GM18951 (cell line): ENCODE data around the gene CDH5.

Experiments used
- POLR2A ChIP-seq: IDR thresholded peaks from 4 replicates; pipeline ENCODE4 v1.6.1; 2011; ENCODE audit warnings: mild to moderate bottlenecking; ENCODE audit not compliant: insufficient read length, insufficient read depth; ENCODE audit errors: extremely low read depth
- in situ Hi-C: fragments of 300-500 bp; cut with MboI; formaldehyde crosslinking; loops from one replicate; pipeline ENCODE4 v1.12.0; 2022; ENCODE audit warnings: low sequenced_read_pairs, mixed read lengths, inconsistent platforms; ENCODE audit not compliant: unreplicated experiment

The CDH5 gene

GRCh38 chr16:66408163-66409048 is 41.9 kb downstream of the CDH5 start:
- TF ChIP-seq POLR2A = no peak
- in situ Hi-C loops = loop anchor here (25.0 kb wide), 1 partner anchor 454 kb away; no protein-coding TSS in a partner anchor

DNA sequence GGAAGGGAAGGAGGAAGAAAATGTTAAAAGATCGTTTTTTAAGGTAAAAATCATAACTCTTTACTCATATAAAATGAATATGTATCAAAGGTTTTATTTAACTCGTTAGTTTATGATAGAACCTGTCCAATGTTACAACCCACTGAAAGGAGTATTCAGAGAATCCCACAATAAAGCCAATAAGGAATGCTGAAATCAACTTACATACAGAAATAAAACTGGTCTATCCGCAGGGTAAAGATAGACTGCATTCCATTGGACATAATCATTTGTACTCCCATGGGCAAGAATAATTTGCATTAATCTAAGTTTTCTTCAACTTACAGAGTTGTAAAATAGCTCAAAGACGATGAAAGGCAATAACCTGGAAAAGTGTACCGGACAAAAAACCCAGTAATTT is 42.7 kb downstream of the CDH5 start:
- in situ Hi-C loops = loop anchor here (25.0 kb wide), 1 partner anchor 453 kb away; no protein-coding TSS in a partner anchor

DNA sequence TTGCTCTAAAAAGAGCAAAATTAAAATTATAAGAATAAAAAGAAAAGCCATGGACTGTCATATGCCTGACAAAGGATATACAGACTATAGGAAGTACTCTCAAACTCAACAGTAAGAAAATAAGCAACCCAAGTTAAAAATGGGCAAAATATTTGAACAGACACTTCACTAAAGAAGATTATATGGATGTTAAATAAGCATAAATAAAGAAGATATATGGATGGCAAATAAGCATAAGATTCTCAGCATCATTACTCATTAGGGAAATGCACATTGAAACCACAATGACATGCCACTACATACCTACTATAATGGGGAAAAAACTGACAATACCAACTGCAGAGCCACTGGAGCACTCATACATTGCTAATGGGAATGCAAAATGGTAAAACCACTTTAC is 45.7 kb downstream of the CDH5 start:
- TF ChIP-seq POLR2A = no peak
- in situ Hi-C loops = loop anchor here (10.0 to 25.0 kb wide), 2 partner anchors 183 to 450 kb away; no protein-coding TSS in a partner anchor

More for the DNA sequence above, 42.7 kb downstream of the CDH5 start:
- TF ChIP-seq POLR2A = no peak

DNA sequence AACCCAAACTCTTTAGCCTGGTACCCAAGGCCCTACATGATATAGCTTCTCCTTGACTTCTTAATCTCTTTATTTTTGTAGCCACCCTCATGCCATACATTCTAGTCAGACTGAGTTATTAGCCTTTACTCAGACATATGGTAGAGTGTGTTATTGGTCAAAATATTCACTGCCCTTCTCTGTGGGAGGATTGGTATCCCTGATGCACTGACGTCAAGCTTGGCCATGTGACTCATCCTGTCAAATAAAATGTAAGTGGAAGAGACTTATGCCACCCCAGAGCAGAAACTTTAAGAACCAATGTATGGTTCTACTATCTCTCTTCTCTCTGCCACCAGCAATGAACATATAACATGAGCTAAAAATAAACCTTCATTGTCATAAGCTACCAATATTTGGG is 48.4 kb downstream of the CDH5 start:
- in situ Hi-C loops = loop anchor here (10.0 to 25.0 kb wide), 2 partner anchors 180 to 447 kb away; no protein-coding TSS in a partner anchor
- TF ChIP-seq POLR2A = no peak

GRCh38 chr16:66416136-66416535 is 49.6 kb downstream of the CDH5 start:
- in situ Hi-C loops = loop anchor here (10.0 to 25.0 kb wide), 2 partner anchors 179 to 446 kb away; no protein-coding TSS in a partner anchor
- TF ChIP-seq POLR2A = no peak

DNA sequence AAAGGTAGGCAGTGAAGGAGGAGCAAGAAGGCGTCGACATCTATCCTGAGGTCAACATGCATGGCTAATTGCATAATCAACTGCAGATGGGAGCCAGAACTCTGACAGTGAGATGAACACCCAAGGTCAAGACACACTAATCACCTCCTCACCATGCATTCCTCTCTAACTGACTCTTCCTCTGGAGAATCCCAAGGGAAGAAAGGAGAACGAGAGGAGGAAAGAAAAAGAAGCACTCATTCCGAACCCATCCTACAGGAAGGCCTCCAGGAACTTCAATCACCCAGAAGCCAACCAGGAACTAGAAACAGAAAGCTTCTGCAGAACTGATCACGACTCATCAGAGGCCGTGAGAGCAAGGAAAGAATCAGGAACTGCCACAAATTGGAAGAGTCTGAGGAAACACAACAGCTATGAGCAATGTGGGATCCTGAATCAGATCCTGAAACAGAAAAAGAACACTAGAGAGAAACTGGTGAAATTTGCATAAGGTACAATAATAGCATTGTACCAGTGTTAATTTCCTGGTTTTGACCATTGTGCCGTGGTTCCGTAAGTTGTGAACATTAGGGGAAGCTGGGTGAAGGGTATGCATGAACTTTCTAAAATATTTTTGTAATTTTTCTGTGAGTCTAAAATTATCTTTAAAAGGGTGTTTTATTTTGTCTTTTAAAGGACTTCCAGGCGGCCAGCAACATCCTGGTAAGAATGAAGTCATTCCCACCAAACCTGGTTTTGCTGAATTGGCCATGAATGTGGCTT is 50.6 kb downstream of the CDH5 start:
- in situ Hi-C loops = loop anchor here (10.0 to 25.0 kb wide), 2 partner anchors 178 to 445 kb away; no protein-coding TSS in a partner anchor
- no peak for TF ChIP-seq POLR2A

- TF ChIP-seq POLR2A = no peak
- in situ Hi-C loops = loop anchor here (10.0 to 25.0 kb wide), 2 partner anchors 176 to 444 kb away; no protein-coding TSS in a partner anchor
These were observed 51.9 kb downstream of the CDH5 start for GRCh38 chr16:66418165-66418962.

- in situ Hi-C loops = loop anchor here (10.0 to 25.0 kb wide), 2 partner anchors 175 to 443 kb away; no protein-coding TSS in a partner anchor
- no peak for TF ChIP-seq POLR2A
These were observed 53.0 kb downstream of the CDH5 start for GRCh38 chr16:66419527-66419926.

- in situ Hi-C loops = loop anchor here (25.0 kb wide), 1 partner anchor 442 kb away; no protein-coding TSS in a partner anchor
These were observed 53.9 kb downstream of the CDH5 start for GRCh38 chr16:66420396-66420795.

GRCh38 chr16:66421891-66422290 is 55.4 kb downstream of the CDH5 start:
- in situ Hi-C loops = loop anchor here (25.0 kb wide), 1 partner anchor 440 kb away; no protein-coding TSS in a partner anchor
- no peak for TF ChIP-seq POLR2A

More at GRCh38 chr16:66420396-66420795, 53.9 kb downstream of the CDH5 start:
- TF ChIP-seq POLR2A = no peak

GRCh38 chr16:66422366-66422765 is 55.9 kb downstream of the CDH5 start:
- in situ Hi-C loops = loop anchor here (25.0 kb wide), 1 partner anchor 440 kb away; no protein-coding TSS in a partner anchor
- no peak for TF ChIP-seq POLR2A

DNA sequence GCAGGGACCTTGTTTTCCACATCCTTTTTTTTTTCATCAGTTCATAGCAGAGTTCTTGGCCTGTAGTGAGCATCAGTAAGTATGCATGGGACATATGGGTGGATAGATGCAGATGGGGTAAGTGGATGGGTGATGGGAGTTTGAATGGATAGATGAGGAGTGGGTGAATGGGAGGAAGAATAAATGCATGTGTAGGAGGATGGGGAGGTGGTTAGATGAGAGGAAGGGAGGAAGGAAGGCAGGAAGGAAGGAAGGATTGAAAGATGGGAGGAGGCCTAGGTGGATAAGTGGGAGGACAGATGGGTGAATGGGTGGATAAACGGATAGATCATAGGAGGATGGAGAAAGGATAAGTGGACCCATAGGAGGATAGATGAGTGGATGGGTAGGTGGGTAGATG is 56.7 kb downstream of the CDH5 start:
- TF ChIP-seq POLR2A = no peak
- in situ Hi-C loops = loop anchor here (25.0 kb wide), 1 partner anchor 439 kb away; no protein-coding TSS in a partner anchor
